SK-N-SH (cell line): ENCODE measurements around the gene MTA3. TPM values are rescaled to one million over a fixed set of nuclear protein-coding genes. Genes with fewer than 3 reads are reported as not detected.

ENCODE experiments used
- CTCF ChIA-PET: fragments of 300-600, 350-600 bp; formaldehyde crosslinking; extraction: SDS; loops from one replicate; lab custom pipeline; 2021; lab: Yijun Ruan, JAX
- POLR2A ChIA-PET: fragments of 350-600 bp; sonication (Branson Sonifier 250); formaldehyde crosslinking; extraction: SDS; loops from one replicate; lab custom pipeline; 2020; ENCODE audit warnings: antibody characterized with exemption, inconsistent platforms; lab: Yijun Ruan, JAX
- DNase-seq: peaks from one replicate; pipeline ENCODE4 v3.0.0; 2012
- H2AFZ ChIP-seq: fragments of 200-600 bp; sonication (generic); 2 replicates; pipeline ENCODE4 v1.8.1; 2016; ENCODE audit warnings: antibody characterized with exemption, mild to moderate bottlenecking, low read depth
- H3F3A ChIP-seq: fragments of 200-600 bp; sonication (generic); replicated peaks from 2 replicates; pipeline ENCODE3; 2016; ENCODE audit warnings: antibody characterized with exemption, mild to moderate bottlenecking; ENCODE audit not compliant: insufficient read depth
- H3K27ac ChIP-seq, 2 experiments: fragments of 200-500 bp in 1 of 2; fragments of 200-600 bp in 1 of 2; sonication (Bioruptor generic) in 1 of 2; sonication (generic), shearing (Covaris generic) in 1 of 2; 2 replicates each; pipeline versions ENCODE4 v1.5.1 to v1.6.1; 2014 to 2016; ENCODE audit warnings: low read depth in 2 of 2, inconsistent platforms in 1 of 2, low read length in 1 of 2, mild to moderate bottlenecking in 1 of 2, mixed read lengths in 1 of 2
- H3K27me3 ChIP-seq: fragments of 200-600 bp; sonication (generic), shearing (Covaris generic); 2 replicates; pipeline ENCODE4 v1.6.1; 2016; ENCODE audit warnings: mixed run types; ENCODE audit not compliant: insufficient read depth
- H3K36me3 ChIP-seq, 2 experiments: fragments of 200-500 bp in 1 of 2; fragments of 200-600 bp in 1 of 2; sonication (Bioruptor generic) in 1 of 2; sonication (generic) in 1 of 2; replicated peaks in 1 of 2; 2 replicates each; pipeline versions ENCODE3 to v1.5.1; 2014 to 2016; ENCODE audit warnings: low read length in 1 of 2, mild to moderate bottlenecking in 1 of 2; ENCODE audit not compliant: insufficient read depth in 2 of 2, control insufficient read depth in 1 of 2
- H3K4me1 ChIP-seq, 2 experiments: fragments of 200-500 bp in 1 of 2; fragments of 200-600 bp in 1 of 2; sonication (Bioruptor generic) in 1 of 2; sonication (generic), shearing (Covaris generic) in 1 of 2; 2 replicates each; pipeline versions ENCODE4 v1.5.1 to v1.6.1; 2014 to 2016; ENCODE audit warnings: low read depth in 1 of 2, low read length in 1 of 2, mixed run types in 1 of 2; ENCODE audit not compliant: insufficient read depth in 2 of 2, control insufficient read depth in 1 of 2
- H3K4me2 ChIP-seq: fragments of 200-600 bp; sonication (generic), shearing (Covaris generic); 2 replicates; pipeline ENCODE4 v1.6.1; 2017; ENCODE audit warnings: mixed run types
- H3K4me3 ChIP-seq, 2 experiments: fragments of 200-500 bp in 1 of 2; fragments of 200-600 bp in 1 of 2; sonication (Bioruptor generic) in 1 of 2; sonication (generic), shearing (Covaris generic) in 1 of 2; 2 replicates each; pipeline versions ENCODE4 v1.5.1 to v1.8.1; 2014 to 2016; ENCODE audit warnings: low read depth in 2 of 2, inconsistent platforms in 1 of 2, low read length in 1 of 2, mild to moderate bottlenecking in 1 of 2, mixed read lengths in 1 of 2, moderate library complexity in 1 of 2
- H3K79me2 ChIP-seq: fragments of 200-600 bp; sonication (generic); 2 replicates; pipeline ENCODE4 v1.8.1; 2017; ENCODE audit warnings: mild to moderate bottlenecking; ENCODE audit not compliant: insufficient read depth
- H3K9ac ChIP-seq: fragments of 200-600 bp; sonication (generic); 2 replicates; pipeline ENCODE4 v1.6.1; 2017; ENCODE audit warnings: mixed run types
- H3K9me2 ChIP-seq: fragments of 200-600 bp; sonication (generic); 2 replicates; pipeline ENCODE4 v1.6.1; 2017; ENCODE audit warnings: mixed run types
- H3K9me3 ChIP-seq: fragments of 200-600 bp; sonication (generic); 2 replicates; pipeline ENCODE4 v1.6.1; 2017; ENCODE audit warnings: mixed run types, mild to moderate bottlenecking, moderate library complexity
- H4K20me1 ChIP-seq: fragments of 200-600 bp; sonication (generic); 2 replicates; pipeline ENCODE4 v1.6.1; 2017; ENCODE audit warnings: mild to moderate bottlenecking, mixed run types; ENCODE audit not compliant: insufficient read depth
- EP300 ChIP-seq, 2 experiments: IDR thresholded peaks; 2 replicates each; pipeline versions ENCODE4 v1.4.0 to v1.6.1; 2012; ENCODE audit warnings: borderline replicate concordance in 1 of 2, low read depth in 1 of 2, low read length in 1 of 2
- EZH2phosphoT487 ChIP-seq: fragments of 200-600 bp; sonication (generic); IDR thresholded peaks from 2 replicates; pipeline ENCODE4 v1.6.1; 2017; ENCODE audit warnings: low read depth, mixed run types, mild to moderate bottlenecking, antibody characterized with exemption, moderate library complexity, borderline replicate concordance
- FOXJ3 ChIP-seq: sonication (generic); formaldehyde crosslinking; IDR thresholded peaks from 2 replicates; pipeline ENCODE4 v1.5.1; 2020; ENCODE audit warnings: mild to moderate bottlenecking, missing genetic modification reagents
- FOXM1 ChIP-seq: IDR thresholded peaks from 2 replicates; pipeline ENCODE4 v1.4.0; 2012; ENCODE audit warnings: low read depth, mild to moderate bottlenecking
- GABPA ChIP-seq: IDR thresholded peaks from 2 replicates; pipeline ENCODE4 v1.4.0; 2012; ENCODE audit warnings: low read depth, mild to moderate bottlenecking
- MEF2A ChIP-seq: IDR thresholded peaks from 2 replicates; pipeline ENCODE4 v1.4.0; 2012; ENCODE audit warnings: low read depth, borderline replicate concordance
- RCOR1 ChIP-seq: fragments of 150-350 bp; IDR thresholded peaks from 2 replicates; pipeline ENCODE4 v1.6.1; 2017; ENCODE audit warnings: antibody characterized with exemption, low read length
- RFX5 ChIP-seq: IDR thresholded peaks from 2 replicates; pipeline ENCODE4 v1.6.1; 2012; ENCODE audit warnings: mild to moderate bottlenecking, improper control_type of control experiment, low read length
- TAF1 ChIP-seq: IDR thresholded peaks from 2 replicates; pipeline ENCODE4 v1.6.1; 2012; ENCODE audit warnings: low read depth, mild to moderate bottlenecking, low read length, moderate library complexity, borderline replicate concordance
- TCF12 ChIP-seq: IDR thresholded peaks from 2 replicates; pipeline ENCODE4 v1.4.0; 2012
- TEAD4 ChIP-seq: IDR thresholded peaks from 2 replicates; pipeline ENCODE4 v1.4.0; 2012; ENCODE audit warnings: mild to moderate bottlenecking, borderline replicate concordance; ENCODE audit not compliant: insufficient read depth
- YY1 ChIP-seq: IDR thresholded peaks from 2 replicates; pipeline ENCODE4 v1.4.0; 2012; ENCODE audit warnings: low read depth, mild to moderate bottlenecking
- WGBS: methylation state at CpG from one replicate; pipeline ENCODE4 v1.1.6; 2017; ENCODE audit warnings: low lambda C conversion rate; 5-methylcytosine and 5-hydroxymethylcytosine counted together
- polyA plus RNA-seq, 3 experiments: library from polyadenylated mRNA; depleted of rRNA; stranded (reverse); fragments of >200 nt; gene quantifications; 2 replicates each; pipeline ENCODE4 v1.2.3, GENCODE V29; 2012
- TF ChIP-seq, protein P1 (sequence below): IDR thresholded peaks from 2 replicates; pipeline ENCODE4 v1.6.1; 2012; ENCODE audit warnings: mild to moderate bottlenecking, low read depth, low read length, moderate library complexity
- TF ChIP-seq, protein P2 (sequence below): fragments of 200-600 bp; sonication (generic); IDR thresholded peaks from 2 replicates; pipeline ENCODE4 v1.6.1; 2017; ENCODE audit warnings: antibody characterized with exemption, mild to moderate bottlenecking, moderate library complexity

The MTA3 gene
- polyA plus RNA-seq, 1 of the 3 experiments (the other 2 are of a cell fraction), result 30.8 TPM

DNA sequence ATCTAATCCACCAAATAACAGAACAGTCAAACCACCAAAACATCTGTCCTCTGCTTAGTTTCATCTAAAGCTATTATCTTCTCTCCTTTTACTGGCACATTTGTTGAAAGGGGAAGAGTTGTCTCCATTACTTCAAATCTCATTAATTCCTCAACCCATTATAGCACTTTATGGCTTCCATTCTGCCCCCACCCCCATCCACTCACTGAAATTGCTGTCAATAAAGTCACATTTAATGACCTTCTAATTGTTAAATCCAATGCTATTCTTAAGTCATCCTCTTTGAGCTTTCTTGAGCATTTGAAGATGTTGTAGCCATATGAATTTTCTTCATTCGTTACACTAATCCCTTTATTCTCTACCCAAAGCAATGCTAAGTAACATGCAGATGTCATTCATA lies 190.3 kb downstream of the MTA3 start (continued):
- TF ChIP-seq, protein P1, sequence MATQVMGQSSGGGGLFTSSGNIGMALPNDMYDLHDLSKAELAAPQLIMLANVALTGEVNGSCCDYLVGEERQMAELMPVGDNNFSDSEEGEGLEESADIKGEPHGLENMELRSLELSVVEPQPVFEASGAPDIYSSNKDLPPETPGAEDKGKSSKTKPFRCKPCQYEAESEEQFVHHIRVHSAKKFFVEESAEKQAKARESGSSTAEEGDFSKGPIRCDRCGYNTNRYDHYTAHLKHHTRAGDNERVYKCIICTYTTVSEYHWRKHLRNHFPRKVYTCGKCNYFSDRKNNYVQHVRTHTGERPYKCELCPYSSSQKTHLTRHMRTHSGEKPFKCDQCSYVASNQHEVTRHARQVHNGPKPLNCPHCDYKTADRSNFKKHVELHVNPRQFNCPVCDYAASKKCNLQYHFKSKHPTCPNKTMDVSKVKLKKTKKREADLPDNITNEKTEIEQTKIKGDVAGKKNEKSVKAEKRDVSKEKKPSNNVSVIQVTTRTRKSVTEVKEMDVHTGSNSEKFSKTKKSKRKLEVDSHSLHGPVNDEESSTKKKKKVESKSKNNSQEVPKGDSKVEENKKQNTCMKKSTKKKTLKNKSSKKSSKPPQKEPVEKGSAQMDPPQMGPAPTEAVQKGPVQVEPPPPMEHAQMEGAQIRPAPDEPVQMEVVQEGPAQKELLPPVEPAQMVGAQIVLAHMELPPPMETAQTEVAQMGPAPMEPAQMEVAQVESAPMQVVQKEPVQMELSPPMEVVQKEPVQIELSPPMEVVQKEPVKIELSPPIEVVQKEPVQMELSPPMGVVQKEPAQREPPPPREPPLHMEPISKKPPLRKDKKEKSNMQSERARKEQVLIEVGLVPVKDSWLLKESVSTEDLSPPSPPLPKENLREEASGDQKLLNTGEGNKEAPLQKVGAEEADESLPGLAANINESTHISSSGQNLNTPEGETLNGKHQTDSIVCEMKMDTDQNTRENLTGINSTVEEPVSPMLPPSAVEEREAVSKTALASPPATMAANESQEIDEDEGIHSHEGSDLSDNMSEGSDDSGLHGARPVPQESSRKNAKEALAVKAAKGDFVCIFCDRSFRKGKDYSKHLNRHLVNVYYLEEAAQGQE, result no peak
- TF ChIP-seq TAF1 (no peak), EP300 (IDR thresholded peaks at IDR 0.05; ENCODE audit: borderline replicate concordance in 1 of 2, low read depth in 1 of 2, low read length in 1 of 2) (no peak)
- TF ChIP-seq, all 33 proteins: peak for 0

DNA sequence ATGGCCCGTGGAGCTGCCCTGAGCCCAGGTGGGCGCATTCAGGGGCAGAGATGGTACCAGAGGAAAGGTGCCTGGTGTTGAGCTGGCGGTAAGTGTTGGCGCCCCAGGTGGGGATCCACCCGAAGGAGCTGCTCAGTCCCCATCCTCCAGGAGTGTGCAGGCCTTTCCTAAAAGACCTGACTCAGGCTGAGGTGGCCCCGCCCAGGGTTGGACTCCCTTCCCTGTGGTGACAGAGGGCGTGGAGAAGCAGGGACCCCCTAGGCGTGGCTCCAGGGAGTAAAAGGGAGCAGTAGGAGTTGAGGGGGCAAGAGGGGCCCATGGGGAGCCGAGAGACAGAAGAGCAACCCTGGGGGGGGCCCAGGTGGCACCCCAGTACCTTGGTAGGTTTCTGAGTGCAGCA lies 193.1 kb downstream of the MTA3 start:
- H3K36me3 ChIP-seq, result no peaks in the 10 kb centered on the region
- WGBS, result 84% methylated on average over 9 of the region's 9 CpGs
- H3K79me2 ChIP-seq, result no peaks in the 10 kb centered on the region
- no peaks in the 10 kb centered on the region; a peak in 1 of 4 replicates for H3K4me1 ChIP-seq
- no peaks in the 10 kb centered on the region for H3F3A ChIP-seq
- DNase-seq, result no peak
- no peak overlapping the region for H3K9ac ChIP-seq
- H3K4me3 ChIP-seq, result no peak overlapping the region
- ChIA-PET CTCF (no interaction called here), POLR2A (no interaction called here)
- H3K4me2 ChIP-seq, result no peak overlapping the region
- H4K20me1 ChIP-seq, result no peaks in the 10 kb centered on the region
- TF ChIP-seq RCOR1 (no peak), YY1 (no peak), TCF12 (no peak), MEF2A (no peak), RFX5 (no peak), EZH2phosphoT487 (no peak), FOXM1 (no peak), GABPA (no peak), FOXJ3 (no peak), TEAD4 (no peak)
- TF ChIP-seq, protein P2, sequence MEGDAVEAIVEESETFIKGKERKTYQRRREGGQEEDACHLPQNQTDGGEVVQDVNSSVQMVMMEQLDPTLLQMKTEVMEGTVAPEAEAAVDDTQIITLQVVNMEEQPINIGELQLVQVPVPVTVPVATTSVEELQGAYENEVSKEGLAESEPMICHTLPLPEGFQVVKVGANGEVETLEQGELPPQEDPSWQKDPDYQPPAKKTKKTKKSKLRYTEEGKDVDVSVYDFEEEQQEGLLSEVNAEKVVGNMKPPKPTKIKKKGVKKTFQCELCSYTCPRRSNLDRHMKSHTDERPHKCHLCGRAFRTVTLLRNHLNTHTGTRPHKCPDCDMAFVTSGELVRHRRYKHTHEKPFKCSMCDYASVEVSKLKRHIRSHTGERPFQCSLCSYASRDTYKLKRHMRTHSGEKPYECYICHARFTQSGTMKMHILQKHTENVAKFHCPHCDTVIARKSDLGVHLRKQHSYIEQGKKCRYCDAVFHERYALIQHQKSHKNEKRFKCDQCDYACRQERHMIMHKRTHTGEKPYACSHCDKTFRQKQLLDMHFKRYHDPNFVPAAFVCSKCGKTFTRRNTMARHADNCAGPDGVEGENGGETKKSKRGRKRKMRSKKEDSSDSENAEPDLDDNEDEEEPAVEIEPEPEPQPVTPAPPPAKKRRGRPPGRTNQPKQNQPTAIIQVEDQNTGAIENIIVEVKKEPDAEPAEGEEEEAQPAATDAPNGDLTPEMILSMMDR, result no peak
- no peaks in the 10 kb centered on the region for H3K9me3 ChIP-seq
- H3K27me3 ChIP-seq, result no peaks in the 10 kb centered on the region
- H3K9me2 ChIP-seq, result no peaks in the 10 kb centered on the region
- H3K27ac ChIP-seq, result no peak overlapping the region
- no peak overlapping the region for H2AFZ ChIP-seq
